Gastroesophageal sphincter (tissue), 3 donors: Measurements from ENCODE around the gene C10orf105.

ENCODE experiments used
- EP300 ChIP-seq: sonication (generic); formaldehyde crosslinking; IDR thresholded peaks from one replicate; pipeline ENCODE4 v1.6.1; 2017; ENCODE audit warnings: antibody characterized with exemption, mild to moderate bottlenecking
- POLR2A ChIP-seq, 2 donors: fragments of 450-650 bp; IDR thresholded peaks; one replicate each; pipeline ENCODE4 v1.6.1; 2017; ENCODE audit warnings: antibody characterized with exemption in 2 of 2, mild to moderate bottlenecking in 2 of 2, moderate library complexity in 1 of 2
- POLR2AphosphoS5 ChIP-seq: sonication (generic); formaldehyde crosslinking; IDR thresholded peaks from one replicate; pipeline ENCODE4 v1.6.1; 2017; ENCODE audit warnings: antibody characterized with exemption
- TF ChIP-seq, protein P1 (sequence below), 4 experiments: fragments of 200-600 bp in 2 of 4; fragments of 450-650 bp in 2 of 4; sonication (generic) in 1 of 4; IDR thresholded peaks; one replicate each; pipeline ENCODE4 v1.5.1; 2017 to 2019; ENCODE audit warnings: antibody characterized with exemption in 4 of 4, mild to moderate bottlenecking in 2 of 4, moderate library complexity in 2 of 4

- TF ChIP-seq, protein P1, sequence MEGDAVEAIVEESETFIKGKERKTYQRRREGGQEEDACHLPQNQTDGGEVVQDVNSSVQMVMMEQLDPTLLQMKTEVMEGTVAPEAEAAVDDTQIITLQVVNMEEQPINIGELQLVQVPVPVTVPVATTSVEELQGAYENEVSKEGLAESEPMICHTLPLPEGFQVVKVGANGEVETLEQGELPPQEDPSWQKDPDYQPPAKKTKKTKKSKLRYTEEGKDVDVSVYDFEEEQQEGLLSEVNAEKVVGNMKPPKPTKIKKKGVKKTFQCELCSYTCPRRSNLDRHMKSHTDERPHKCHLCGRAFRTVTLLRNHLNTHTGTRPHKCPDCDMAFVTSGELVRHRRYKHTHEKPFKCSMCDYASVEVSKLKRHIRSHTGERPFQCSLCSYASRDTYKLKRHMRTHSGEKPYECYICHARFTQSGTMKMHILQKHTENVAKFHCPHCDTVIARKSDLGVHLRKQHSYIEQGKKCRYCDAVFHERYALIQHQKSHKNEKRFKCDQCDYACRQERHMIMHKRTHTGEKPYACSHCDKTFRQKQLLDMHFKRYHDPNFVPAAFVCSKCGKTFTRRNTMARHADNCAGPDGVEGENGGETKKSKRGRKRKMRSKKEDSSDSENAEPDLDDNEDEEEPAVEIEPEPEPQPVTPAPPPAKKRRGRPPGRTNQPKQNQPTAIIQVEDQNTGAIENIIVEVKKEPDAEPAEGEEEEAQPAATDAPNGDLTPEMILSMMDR (IDR thresholded peaks at IDR 0.05), result no peak
- TF ChIP-seq POLR2A (IDR thresholded peaks at IDR 0.05), result no peak
- TF ChIP-seq POLR2AphosphoS5, result no peak
- no peak for TF ChIP-seq EP300
Measured at GRCh38 chr10:71687077-71687476, 32.5 kb downstream of the C10orf105 start.
